H1 (cell line): Measurements from ENCODE around the gene CXCL5.

ENCODE experiments used
- CBX8 ChIP-seq: fragments of 300-800, 300-1000 bp; sonication (generic); IDR thresholded peaks from 2 replicates; pipeline ENCODE4 v1.7.1; 2016; ENCODE audit warnings: low read depth, low read length, borderline replicate concordance
- CREB1 ChIP-seq: IDR thresholded peaks from 2 replicates; pipeline ENCODE4 v1.6.1; 2012; ENCODE audit warnings: inconsistent platforms
- EP300 ChIP-seq, 2 experiments: IDR thresholded peaks; 1 replicate in 1 of 2; 2 replicates in 1 of 2; pipeline ENCODE4 v1.6.1; 2011 to 2012; ENCODE audit warnings: low read depth in 2 of 2, low read length in 2 of 2, mild to moderate bottlenecking in 2 of 2, borderline replicate concordance in 1 of 2, inconsistent platforms in 1 of 2, moderate library complexity in 1 of 2
- POLR2A ChIP-seq, 2 experiments: IDR thresholded peaks; 1 replicate in 1 of 2; 2 replicates in 1 of 2; pipeline ENCODE4 v1.6.1; 2011; ENCODE audit warnings: low read depth in 2 of 2, low read length in 2 of 2, mild to moderate bottlenecking in 2 of 2; ENCODE audit errors: control extremely low read depth in 1 of 2

- TF ChIP-seq CBX8: no peak
- peak in 1 of 2 experiments; percentile 64; a peak in 2 of 3 replicates for TF ChIP-seq POLR2A (IDR thresholded peaks at IDR 0.05; ENCODE audit: control extremely low read depth in 1 of 2, low read depth in 2 of 2, low read length in 2 of 2)
- TF ChIP-seq CREB1: no peak
- TF ChIP-seq EP300 (IDR thresholded peaks at IDR 0.05; ENCODE audit: borderline replicate concordance in 1 of 2, low read depth in 2 of 2, low read length in 2 of 2): no peak
These were observed 40.2 kb upstream of the CXCL5 start, which contains the start of gene CXCL3 for GRCh38 chr4:74038425-74039314.
